GM19397 (cell line): Measurements from ENCODE around the gene PTPN21.
"Not testable (repeated sequence)": the region's sequence is repeated elsewhere in the genome, so short reads cannot be mapped to it uniquely, and the experiment has no call there.

ENCODE experiments used
- ATAC-seq: cut with Tn5 transposase; IDR thresholded peaks from one replicate; pipeline ENCODE4 v1.9.1; 2021; ENCODE audit warnings: mild to moderate bottlenecking, moderate library complexity; ENCODE audit not compliant: unreplicated experiment

The PTPN21 gene

DNA sequence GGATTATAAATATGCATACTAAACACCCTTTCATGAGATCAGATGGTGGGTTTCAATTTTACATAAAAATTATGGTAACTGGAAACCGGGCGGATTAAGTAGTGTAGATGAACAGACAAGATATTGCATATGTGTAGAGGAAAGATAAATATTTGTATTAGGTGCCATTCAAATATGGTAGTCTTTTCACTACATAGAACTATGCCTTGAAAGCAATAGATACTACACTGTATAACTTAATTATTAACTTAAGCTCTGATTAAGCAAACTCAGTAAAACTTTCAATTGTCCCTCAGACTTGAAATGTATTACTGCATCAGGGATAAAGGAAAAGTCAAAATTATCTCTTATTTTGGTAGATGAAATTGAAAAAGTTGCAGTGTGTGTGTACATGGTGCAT is 1.9 kb downstream of the PTPN21 start:
- ATAC-seq = no peak

DNA sequence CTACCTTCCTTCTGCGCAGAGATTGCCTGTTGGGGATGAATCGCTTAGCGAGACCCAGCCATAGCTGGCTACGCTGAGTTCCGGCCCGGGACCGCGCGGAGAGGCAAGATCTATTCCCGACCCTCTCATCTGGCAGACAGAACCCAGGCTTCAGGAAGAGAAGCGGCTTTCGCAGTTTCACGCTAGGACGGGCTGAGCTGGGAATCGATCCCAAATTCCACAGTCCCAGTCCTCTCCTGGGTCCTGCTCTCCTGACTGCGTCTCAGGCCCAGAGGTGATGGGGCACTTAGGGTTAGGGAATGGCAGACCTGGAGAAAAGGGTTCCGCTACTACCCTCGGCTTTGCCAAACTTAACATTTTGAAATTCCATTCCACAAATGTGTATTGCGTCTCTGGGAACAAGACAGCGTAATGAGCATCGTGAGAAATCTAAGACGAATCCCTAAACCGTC is 2.8 kb downstream of the PTPN21 start:
- no peak for ATAC-seq

DNA sequence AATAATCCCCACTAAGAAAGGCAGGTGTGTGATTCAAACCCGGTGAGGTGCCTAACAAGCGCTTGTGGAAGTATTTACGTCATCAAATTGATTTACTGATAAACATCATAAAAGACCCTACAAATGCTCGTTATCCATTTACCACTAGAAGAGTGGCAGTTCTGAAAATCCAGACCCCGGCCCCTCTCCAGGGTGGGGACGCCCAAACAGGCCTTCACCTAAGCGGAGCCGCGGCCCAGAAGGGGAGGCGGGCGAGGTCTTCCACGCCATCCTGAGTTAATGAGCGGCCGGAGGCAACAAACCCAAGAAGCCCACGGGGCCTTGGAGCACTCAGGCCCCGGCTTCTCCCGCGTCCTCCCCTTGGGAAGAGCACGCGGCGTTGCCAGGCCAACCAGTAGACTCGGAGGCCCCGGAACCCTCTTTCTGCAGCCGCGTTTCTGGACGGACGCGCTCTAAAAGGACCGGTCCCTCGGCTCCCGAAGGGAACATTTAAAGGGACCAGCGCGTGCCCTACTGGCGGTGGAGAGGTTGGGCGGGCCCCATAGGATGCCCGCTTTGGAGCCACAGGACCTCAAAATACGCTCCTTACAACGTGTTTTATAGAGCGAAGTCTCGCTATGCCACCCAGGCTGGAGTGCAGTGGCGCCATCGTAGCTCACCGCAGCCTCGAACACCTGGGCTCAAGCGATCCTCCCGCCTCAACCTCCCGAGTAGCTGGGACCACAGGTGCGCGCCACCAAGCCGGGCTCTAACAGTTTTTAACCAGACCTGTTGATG is 3.5 kb downstream of the PTPN21 start:
- peak; percentile 48 for ATAC-seq

DNA sequence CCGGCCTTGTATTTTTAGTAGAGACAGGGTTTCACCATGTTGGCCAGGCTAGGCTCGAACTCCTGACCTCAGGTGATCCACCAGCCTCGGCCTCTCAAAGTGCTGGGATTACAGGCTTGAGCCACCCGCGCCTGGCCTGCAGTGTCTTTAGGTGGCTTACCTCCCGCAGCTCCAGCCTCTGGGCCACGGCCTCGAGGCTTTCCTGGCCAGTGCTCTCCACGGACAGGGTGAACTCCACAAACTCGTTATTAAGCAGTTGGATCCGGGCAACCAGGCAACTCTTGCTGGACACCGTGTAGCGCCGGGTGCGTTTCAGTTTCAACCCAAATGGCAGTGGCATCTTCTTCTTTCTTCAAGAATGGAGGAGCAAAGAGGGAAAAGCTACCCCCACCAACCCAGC is 4.7 kb downstream of the PTPN21 start:
- ATAC-seq = no peak

DNA sequence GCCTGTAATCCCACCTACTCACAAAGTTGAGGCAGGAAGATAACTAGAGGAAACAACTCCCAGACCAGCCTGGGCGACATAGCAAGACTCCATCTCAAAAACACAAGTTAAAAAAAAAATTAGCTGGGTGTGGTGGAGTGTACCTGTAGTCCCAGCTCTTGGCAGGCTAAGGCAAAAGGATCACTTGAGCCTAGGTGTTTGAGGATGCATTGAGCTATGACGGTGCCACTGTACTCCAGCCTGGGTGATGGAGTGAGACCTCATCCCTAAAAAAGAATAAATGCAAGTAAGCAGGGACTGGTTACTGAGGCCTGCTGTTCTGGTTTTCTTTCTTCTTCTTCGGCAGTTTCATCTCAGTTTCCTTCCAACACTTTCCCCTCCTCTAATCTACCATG is 7.4 kb downstream of the PTPN21 start:
- ATAC-seq = no peak

DNA sequence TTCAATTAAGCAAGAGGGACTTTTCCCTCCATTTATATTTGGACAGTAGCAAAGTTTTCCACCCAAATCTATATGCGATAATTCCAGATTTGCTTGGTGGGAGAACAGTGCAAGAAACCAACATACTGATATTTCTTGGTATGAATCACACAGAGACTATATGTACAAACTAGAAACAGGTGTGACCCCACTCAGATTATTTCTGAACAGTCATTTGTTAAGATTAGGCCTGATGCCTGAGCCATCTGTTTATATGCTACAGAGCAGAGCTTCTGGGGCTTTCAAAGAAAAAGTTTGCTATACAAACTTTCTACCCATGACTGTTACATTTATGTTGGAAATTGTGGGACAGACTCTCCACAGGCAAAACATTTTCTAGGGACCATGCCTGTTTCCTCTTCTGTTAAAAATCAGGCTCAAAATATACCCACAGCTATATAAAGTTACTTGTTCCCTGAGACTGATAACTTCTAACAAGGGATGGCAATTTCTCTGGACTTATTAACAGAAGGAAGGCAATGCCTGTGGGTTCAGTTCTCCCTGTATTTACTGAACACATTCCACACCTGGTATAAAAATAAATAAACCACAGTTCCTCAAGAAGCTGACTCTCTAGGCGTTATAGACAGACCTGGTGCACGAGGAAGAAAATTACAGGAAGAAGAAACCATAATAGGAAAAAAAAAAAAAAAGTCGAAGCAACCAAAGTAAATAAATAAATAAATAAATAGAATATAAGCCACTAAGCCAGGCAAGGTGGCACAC is 8.0 kb downstream of the PTPN21 start:
- no peak for ATAC-seq

DNA sequence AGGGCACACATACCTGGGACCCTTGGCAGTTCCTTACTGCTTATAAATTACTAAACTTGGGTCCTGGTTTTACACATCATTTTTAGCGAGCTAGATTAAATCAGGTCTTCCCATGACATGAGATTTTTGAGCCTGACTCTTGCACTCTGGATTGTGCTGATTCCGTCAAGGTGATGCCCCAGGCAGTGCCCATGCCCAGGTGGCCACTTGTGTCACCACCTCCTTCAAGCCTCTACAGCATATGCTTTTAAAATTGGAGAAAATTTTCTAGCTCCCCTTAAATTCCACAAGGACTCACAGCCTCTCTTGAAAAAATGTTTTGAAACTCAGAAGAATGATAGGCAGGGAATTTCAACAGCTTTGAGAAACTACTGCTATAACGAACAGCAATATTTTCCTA is 9.6 kb downstream of the PTPN21 start:
- no peak for ATAC-seq

DNA sequence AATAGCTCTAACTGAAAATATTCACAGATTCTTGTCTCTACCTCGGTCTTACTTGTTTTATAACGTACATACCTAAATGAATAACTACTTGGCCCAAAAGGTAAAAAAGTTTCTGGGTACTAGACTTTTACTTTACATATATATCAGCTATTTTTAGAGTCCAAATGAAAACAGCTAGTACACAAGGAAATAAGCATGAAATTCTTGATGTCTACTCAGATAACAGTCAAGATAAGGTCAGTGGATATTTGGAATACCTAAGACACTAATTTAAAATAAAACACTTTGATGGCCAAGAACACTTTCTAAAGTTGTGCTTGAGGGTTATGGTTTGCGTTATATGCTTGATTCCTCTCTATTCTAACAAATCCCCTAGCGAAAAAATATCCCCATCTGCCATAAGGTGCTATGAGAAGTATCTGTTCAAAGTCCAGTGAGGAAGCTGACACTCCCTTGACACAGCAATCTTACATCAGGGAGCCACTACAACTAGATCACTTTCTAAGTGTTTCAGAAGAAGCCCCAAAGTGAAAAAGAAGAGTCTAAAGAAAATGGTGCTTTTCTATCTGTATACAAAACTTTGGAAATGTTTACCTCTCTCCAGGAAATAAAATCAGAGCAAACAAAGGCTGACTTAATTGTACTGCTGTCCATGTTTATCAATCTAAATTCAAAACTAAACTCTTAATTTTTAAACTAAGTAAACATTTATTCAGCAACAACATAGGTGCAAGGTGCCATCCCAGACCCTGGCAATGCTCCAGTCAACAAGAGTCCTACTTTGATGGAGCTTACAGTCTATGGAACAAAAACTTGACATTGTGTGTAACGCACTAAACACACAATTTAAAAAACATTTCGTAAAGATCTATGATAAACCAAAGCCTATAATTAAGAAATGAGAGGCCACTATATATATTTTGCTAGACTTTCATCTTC is 11.7 kb downstream of the PTPN21 start:
- no peak for ATAC-seq

DNA sequence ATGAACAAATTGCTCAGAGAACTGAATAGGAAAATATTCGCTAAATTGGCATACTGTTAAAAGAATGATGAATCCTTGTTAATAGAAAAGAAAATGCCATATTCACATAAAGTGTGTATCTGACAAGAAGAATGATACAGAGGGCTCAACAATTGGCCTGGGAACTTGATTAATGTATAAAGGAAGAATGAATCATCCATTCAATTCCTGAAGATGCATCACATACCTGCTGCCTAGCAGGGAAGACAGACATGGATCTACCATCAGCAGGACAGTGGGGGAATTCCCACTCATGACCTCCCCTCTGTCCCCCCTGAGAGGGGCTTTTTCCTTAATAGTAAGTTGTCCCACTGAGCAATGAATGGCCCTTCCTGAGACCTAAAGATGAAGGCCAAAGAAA is 13.5 kb downstream of the PTPN21 start:
- ATAC-seq = no peak

DNA sequence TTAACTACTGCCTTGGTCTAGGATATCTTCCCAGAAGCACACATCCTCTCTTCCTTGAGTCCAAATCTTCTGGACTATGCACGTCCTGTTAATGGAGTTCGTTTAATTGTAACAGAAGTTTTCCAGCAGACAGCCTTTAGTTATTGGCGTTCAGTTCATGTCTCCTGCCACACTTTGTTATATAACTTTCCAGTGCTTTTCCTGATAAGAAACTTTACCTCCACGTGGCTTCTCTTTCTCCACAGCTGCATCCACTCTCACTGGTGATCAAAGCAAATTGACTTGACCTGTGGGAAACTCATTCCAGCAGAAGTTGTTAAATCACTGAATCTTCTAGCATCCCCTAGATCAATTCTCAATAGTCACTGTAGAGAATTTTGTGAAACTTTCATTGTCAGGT is 19.0 kb downstream of the PTPN21 start:
- no peak for ATAC-seq

DNA sequence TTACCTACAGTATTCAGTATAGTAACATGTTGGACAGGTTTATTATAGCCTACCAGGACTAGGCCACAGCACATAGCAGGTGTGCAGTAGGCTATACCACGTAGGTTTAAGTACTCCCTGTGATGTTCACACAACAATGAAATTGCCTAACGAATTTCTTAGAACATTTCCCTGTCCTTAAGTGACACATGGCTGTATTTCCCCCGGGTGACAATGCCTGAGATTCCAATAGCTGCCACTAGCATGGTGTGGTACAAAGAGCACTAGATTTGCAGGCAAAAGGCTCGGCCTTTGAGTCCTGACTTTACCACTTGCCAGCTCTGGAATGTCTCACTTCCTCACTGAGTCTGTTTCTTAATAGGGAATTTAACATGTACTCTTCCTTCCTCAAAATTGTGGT is 19.7 kb downstream of the PTPN21 start:
- no peak for ATAC-seq

DNA sequence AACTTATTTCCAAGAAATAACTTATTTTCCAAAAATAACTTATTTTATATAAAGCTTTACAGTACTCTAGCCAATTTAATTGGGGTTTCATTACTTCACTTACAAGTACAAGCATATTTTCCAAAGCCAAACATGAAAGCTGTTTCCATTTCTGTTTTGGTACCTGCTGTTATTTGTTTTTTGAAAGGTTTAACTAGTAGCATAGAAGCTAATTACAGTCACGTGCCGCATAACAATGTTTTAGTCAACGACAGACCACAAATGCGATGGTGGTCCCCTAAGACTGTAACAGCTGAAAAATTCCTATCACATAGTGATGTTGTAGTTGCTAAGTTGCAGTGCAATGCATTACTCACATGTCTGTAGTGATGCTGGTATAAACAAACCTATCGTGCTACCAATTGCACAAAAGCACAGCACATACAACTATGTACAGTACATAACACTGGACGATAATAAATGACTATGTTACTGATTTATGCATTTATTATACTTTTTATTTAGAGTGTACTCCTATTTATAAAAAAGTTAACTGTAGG is 21.7 kb downstream of the PTPN21 start:
- ATAC-seq = no peak

DNA sequence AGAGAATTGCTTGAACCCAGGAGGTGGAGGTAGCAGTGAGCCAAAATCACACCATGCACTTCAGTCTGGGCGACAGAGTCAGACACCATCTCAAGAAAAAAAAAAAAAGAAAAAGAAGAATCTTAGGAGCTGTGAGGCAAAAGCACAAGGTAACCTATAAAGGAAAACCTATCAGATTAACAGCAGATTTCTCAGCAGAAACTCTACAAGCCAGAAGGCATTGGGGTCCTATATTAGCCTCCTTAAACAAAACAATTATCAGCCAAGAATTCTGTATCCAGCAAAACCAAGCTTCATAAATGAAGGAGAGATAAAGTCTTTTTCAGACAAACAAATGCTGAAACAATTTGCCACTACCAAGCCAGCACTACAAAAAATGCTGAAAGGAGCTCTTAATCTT is 24.9 kb downstream of the PTPN21 start:
- not testable (repeated sequence) for ATAC-seq

DNA sequence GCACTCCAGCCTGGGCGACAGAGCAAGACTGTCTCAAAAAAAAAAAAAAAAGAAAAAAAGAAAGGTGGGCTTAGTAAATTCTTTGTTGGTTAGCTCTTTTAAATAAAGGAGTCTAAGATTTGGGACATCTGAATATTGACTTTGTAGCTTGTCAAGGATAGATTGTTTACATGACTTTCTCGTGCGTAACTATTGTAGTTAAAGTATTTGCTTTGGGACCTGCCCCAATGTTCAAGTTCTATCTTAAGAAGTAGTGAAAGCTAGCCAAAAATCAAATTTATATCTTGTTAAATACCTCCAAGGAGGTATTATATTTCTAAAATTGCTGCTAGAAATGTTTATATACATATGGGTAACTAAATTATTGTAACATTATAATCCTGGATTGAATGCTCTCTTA is 32.4 kb downstream of the PTPN21 start:
- no peak for ATAC-seq

DNA sequence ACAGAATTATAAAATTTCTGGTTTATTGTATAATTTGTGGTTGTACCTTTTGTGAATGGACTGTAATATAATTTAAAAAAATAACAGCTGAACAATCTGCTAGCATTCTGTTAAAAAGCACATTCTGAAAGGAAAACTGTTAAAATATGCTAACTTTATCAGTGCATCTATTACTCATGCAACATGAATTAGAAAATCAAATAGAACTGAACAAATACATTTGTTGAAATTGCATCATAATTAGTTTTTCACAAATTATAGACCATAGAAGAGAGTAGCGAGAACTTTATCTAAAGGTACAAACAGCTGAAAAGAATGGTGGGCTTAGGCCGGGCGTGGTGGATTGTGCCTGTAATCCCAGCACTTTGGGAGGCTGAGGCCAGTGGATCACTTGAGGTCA is 33.0 kb downstream of the PTPN21 start:
- no peak for ATAC-seq

DNA sequence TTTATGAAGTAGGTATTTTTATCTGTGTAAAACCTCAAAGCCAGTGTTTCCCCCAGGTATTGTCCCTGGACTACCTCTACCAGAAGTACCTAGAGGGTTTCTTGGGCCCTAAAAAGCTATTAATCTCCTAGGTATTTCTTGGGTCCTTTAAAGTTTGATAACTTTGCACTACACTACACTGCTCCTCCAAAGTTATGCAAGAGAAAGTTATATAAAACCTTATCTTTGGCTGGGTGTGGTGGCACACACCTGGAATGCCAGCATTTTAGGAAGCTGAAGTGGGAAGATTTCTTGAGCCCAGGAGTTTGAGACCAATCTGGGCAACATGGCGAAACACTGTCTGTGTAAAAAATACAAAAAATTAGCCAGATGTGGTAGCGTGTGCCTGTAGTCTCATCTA is 34.9 kb downstream of the PTPN21 start:
- no peak for ATAC-seq

DNA sequence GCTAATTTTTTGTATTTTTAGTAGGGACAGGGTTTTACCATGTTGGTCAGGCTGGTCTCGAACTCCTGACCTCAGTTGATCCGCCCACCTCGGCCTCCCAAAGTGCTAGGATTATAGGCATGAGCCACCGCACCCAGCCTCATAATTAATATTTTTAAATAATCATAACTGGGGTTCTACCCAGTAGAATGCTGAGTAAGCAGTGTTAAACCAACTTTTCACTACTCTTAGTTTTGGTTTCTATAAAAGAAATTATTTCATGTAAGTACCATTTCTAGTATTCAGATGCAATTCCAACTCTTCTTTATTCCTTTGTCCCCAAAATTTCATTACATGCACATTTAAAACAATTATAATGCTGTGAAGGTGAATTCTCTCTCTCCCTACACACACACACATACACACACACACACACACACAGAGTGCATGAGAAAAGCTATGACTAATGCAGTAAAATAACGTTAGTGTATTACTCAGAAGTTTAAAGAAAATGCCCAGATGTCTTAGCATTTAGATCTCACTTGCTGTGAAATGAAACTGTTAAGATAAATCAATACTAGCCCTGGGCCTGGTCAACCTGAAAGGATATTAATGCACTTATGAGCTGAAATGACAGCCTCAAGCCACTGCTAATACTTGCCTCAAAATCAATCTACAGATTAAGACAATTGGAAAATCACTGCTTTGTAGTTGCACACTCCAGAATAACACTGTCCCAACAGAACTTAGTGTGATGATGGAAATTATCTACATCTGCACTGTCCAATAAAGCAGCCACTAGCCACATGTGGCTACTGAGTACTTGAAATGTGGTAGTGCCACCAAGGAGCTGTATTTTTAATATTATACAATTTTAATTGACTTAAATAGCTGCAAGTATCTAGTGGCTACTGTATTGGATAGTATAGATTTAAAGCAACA is 36.0 kb downstream of the PTPN21 start:
- ATAC-seq = no peak

DNA sequence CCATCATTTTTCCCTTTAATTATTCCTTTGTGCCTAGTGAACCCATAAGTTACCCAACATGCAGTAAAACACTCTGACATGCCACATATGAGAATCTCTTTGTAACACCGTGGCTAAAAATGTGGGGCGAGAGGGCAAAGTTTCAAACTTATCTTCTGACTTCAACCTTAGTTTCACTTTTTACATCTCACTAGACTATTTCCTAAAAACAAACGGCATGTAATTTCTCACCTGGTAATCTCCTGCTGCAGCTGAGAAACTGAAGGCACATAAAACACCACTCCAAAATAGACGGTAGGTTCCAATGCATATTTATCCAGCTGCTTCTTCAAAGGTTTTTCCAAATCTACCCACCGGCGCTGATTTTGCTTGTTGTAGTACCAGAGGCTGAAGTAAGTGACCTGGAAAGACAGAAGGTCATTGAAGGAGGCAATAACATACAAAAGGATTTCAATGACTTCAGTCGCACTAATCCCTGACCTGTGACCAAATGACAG is 37.9 kb downstream of the PTPN21 start:
- no peak for ATAC-seq

DNA sequence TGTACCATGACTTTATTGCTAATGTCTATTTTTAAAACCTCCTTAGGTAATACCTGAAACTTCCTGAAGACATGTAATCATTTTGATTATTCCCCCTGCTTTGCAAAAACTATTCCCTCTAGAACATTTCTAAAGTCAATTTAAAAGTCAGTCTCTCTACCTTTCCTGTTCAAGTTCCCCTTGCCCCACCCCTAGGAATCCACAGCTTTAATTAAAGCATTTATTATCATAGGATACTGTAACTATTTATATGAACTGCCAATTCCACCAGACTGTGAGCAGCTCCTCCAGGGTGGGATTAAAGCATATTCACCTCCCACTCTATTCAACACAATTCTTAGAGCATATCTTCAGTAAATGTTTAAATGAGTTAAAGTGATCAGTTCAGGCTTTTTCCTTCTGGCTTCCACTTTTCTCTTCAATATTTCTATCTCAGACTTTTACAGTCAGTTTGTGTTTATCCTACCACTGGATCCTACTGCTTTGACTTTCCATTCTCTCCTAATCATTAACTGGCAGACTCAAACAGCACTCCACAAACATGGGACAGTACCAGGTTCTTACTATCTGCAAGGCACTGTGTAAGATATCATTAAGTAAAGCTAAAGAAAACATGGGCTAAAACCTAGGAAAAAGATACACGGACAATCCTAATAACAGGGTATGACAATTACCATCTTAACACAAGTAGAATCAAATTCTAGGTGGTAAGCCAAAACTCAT is 39.1 kb downstream of the PTPN21 start:
- ATAC-seq = no peak
